Neural progenitor cell (in vitro differentiated cells): ENCODE measurements around the gene TM9SF2. TPM values are rescaled to one million over a fixed set of nuclear protein-coding genes. Genes with fewer than 3 reads are reported as not detected.
A peak's percentile ranks its signal among the peaks of the same experiment; 100 is the strongest.

Experiments used
- DNase-seq: peaks from one replicate; pipeline ENCODE4 v3.0.0-alpha.2; 2016; ENCODE audit warnings: low spot score
- H2AFZ ChIP-seq: fragments of 200-600 bp; sonication (generic); replicated peaks from 2 replicates; pipeline ENCODE4 v1.6.1; 2016; ENCODE audit warnings: antibody characterized with exemption
- H3F3A ChIP-seq: fragments of 200-600 bp; sonication (generic); 2 replicates; pipeline ENCODE4 v1.6.1; 2016; ENCODE audit warnings: antibody characterized with exemption, low read depth
- H3K27ac ChIP-seq: fragments of 200-600 bp; sonication (generic); 2 replicates; pipeline ENCODE4 v1.5.1; 2016; ENCODE audit warnings: mild to moderate bottlenecking
- H3K27me3 ChIP-seq: fragments of 200-600 bp; sonication (generic); 2 replicates; pipeline ENCODE4 v1.6.1; 2016; ENCODE audit warnings: mild to moderate bottlenecking, moderate library complexity
- H3K36me3 ChIP-seq: fragments of 200-600 bp; sonication (generic); 2 replicates; pipeline ENCODE4 v1.5.1; 2016
- H3K4me1 ChIP-seq: fragments of 200-600 bp; sonication (generic); 2 replicates; pipeline ENCODE4 v1.6.1; 2016; ENCODE audit warnings: mixed run types
- H3K4me2 ChIP-seq: fragments of 200-600 bp; sonication (generic); 2 replicates; pipeline ENCODE4 v1.6.1; 2016
- H3K4me3 ChIP-seq: fragments of 200-600 bp; sonication (generic); 2 replicates; pipeline ENCODE4 v1.5.1; 2016
- H3K79me2 ChIP-seq: fragments of 200-600 bp; sonication (generic); 2 replicates; pipeline ENCODE4 v1.6.1; 2016; ENCODE audit warnings: low read depth
- H3K9ac ChIP-seq: fragments of 200-600 bp; sonication (generic); 2 replicates; pipeline ENCODE4 v1.6.1; 2016
- H3K9me3 ChIP-seq: fragments of 200-600 bp; sonication (generic); 2 replicates; pipeline ENCODE4 v1.5.1; 2016; ENCODE audit warnings: low read depth
- H4K20me1 ChIP-seq: fragments of 200-600 bp; sonication (generic); 2 replicates; pipeline ENCODE4 v1.6.1; 2016; ENCODE audit warnings: low read depth
- H3K27ac Mint-ChIP-seq: 3 replicates; pipeline ENCODE4 v1.8.0; 2021; ENCODE audit warnings: mixed read lengths
- H3K27me3 Mint-ChIP-seq: 2 replicates; pipeline ENCODE4 v1.8.0; 2022; ENCODE audit warnings: low read depth, mild to moderate bottlenecking, inconsistent platforms, moderate library complexity, mixed read lengths; ENCODE audit not compliant: insufficient read depth
- H3K36me3 Mint-ChIP-seq: 3 replicates; pipeline ENCODE4 v1.8.0; 2021; ENCODE audit warnings: mixed read lengths
- H3K4me1 Mint-ChIP-seq: 3 replicates; pipeline ENCODE4 v1.8.0; 2021; ENCODE audit warnings: mixed read lengths
- H3K4me3 Mint-ChIP-seq: 3 replicates; pipeline ENCODE4 v1.8.0; 2021; ENCODE audit warnings: mild to moderate bottlenecking, moderate library complexity, mixed read lengths
- H3K9me3 Mint-ChIP-seq: 3 replicates; pipeline ENCODE4 v1.8.0; 2020; ENCODE audit warnings: mixed read lengths
- CTCF ChIP-seq: fragments of 200-600 bp; sonication (generic); IDR thresholded peaks from 2 replicates; pipeline ENCODE4 v1.5.1; 2017; ENCODE audit warnings: antibody characterized with exemption, mild to moderate bottlenecking
- EZH2 ChIP-seq: fragments of 200-600 bp; sonication (generic); IDR thresholded peaks from 2 replicates; pipeline ENCODE4 v1.6.1; 2017; ENCODE audit warnings: antibody characterized with exemption, mild to moderate bottlenecking, moderate library complexity
- EZH2phosphoT487 ChIP-seq: fragments of 200-600 bp; sonication (generic); IDR thresholded peaks from 2 replicates; pipeline ENCODE4 v1.6.1; 2017; ENCODE audit warnings: antibody characterized with exemption
- total RNA-seq: library from RNA; depleted of rRNA; stranded (reverse); fragments of >200 nt; gene quantifications from 2 replicates; pipeline ENCODE4 v1.2.3, GENCODE V29; 2015; ENCODE audit warnings: low replicate concordance

Gene TM9SF2
- total RNA-seq, 1 donor from 2014 or later = 128 TPM

DNA sequence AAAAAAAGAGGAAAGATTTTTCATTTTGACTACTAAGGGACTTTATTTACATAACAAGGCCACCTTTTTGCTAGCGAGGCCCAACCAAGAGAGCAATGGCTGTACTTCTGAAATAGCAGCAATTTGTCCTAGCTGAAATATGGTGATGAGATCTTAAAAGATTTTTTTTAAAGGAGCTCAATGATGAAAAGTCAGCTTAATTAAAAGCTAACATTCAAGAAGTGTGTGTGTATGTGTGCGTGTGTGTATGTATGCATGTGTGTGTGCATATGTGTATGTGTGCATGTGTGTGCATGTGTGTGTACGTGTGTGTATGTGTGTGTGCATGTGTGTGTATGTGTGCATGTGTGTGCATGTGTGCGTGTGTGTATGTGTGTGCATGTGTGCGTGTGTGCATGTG, 24.6 kb upstream of the TM9SF2 start:
- H3K4me1 ChIP-seq = no peaks in the 10 kb centered on the region
- H3K4me3 Mint-ChIP-seq = peak overlapping the region; percentile 29
- no peaks in the 10 kb centered on the region for H3K9me3 ChIP-seq
- H3K9me3 Mint-ChIP-seq = no peaks in the 10 kb centered on the region
- no peak overlapping the region for H3K4me2 ChIP-seq
- no peaks in the 10 kb centered on the region for H3K27me3 ChIP-seq
- H4K20me1 ChIP-seq = no peaks in the 10 kb centered on the region
- no peaks in the 10 kb centered on the region for H3K79me2 ChIP-seq
- no peak overlapping the region for H2AFZ ChIP-seq
- DNase-seq = no peak
- no peak overlapping the region for H3K9ac ChIP-seq
- H3K27ac Mint-ChIP-seq = no peak overlapping the region
- no peaks in the 10 kb centered on the region for H3K36me3 ChIP-seq
- no peak overlapping the region for H3K4me3 ChIP-seq
- no peak overlapping the region for H3K27ac ChIP-seq
- TF ChIP-seq CTCF (no peak), EZH2 (no peak), EZH2phosphoT487 (no peak)
- no peaks in the 10 kb centered on the region for H3K36me3 Mint-ChIP-seq
- peaks cover 9% of the 10 kb centered on the region for H3F3A ChIP-seq
- H3K27me3 Mint-ChIP-seq = peaks cover 5% of the 10 kb centered on the region
- peaks cover 2% of the 10 kb centered on the region for H3K4me1 Mint-ChIP-seq

- Mint-ChIP-seq H3K9me3 (no peaks in the 10 kb centered on the region), H3K27ac (no peak overlapping the region), H3K4me1 (no peaks in the 10 kb centered on the region), H3K4me3 (no peak overlapping the region), H3K36me3 (no peaks in the 10 kb centered on the region), H3K27me3 (peaks cover 5% of the 10 kb centered on the region)
- Histone ChIP-seq H3F3A (peaks cover 9% of the 10 kb centered on the region), H3K9me3 (no peaks in the 10 kb centered on the region), H3K27me3 (no peaks in the 10 kb centered on the region), H3K4me1 (no peaks in the 10 kb centered on the region), H3K4me3 (no peak overlapping the region), H3K9ac (no peak overlapping the region), H3K27ac (no peak overlapping the region), H4K20me1 (no peaks in the 10 kb centered on the region), H3K36me3 (no peaks in the 10 kb centered on the region), H3K79me2 (no peaks in the 10 kb centered on the region), H2AFZ (no peak overlapping the region), H3K4me2 (no peak overlapping the region)
- no peak for TF ChIP-seq EZH2phosphoT487
- no peak for TF ChIP-seq EZH2
- TF ChIP-seq CTCF = no peak
- no peak for DNase-seq
These were observed 23.8 kb upstream of the TM9SF2 start for GRCh38 chr13:99477493-99477892.

DNA sequence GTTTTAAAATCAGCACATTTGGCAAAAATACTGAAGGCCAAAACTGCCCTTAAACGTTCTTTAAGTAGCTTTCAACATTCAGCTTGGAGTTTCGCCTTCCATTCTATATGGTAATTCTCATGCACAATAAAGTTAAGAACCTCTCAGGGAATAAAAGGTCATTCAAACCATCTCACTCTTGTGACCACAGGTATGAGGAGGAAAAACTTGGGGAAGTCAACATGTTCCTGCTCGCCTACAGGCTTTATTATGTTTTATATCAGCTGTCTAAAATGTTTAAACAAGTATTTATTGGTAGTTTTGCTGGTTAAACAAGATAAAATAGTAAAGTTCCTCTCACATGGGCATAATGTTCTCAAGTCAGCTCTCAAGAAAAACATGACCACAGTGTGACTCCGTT, 19.9 kb upstream of the TM9SF2 start:
- H3K36me3 Mint-ChIP-seq = no peaks in the 10 kb centered on the region
- Histone ChIP-seq H3K9ac (no peak overlapping the region), H3K9me3 (no peaks in the 10 kb centered on the region), H3K4me3 (no peak overlapping the region), H3K4me2 (no peak overlapping the region), H3K36me3 (no peaks in the 10 kb centered on the region), H3K27me3 (no peaks in the 10 kb centered on the region), H3F3A (peaks cover 9% of the 10 kb centered on the region), H2AFZ (no peak overlapping the region), H3K4me1 (no peaks in the 10 kb centered on the region), H3K27ac (no peak overlapping the region), H3K79me2 (no peaks in the 10 kb centered on the region), H4K20me1 (no peaks in the 10 kb centered on the region)
- H3K27me3 Mint-ChIP-seq = peaks cover 6% of the 10 kb centered on the region
- TF ChIP-seq EZH2 = no peak
- TF ChIP-seq EZH2phosphoT487 = no peak
- no peak for TF ChIP-seq CTCF
- no peaks in the 10 kb centered on the region for H3K4me1 Mint-ChIP-seq
- H3K4me3 Mint-ChIP-seq = no peak overlapping the region
- DNase-seq = no peak
- H3K27ac Mint-ChIP-seq = no peak overlapping the region
- H3K9me3 Mint-ChIP-seq = no peaks in the 10 kb centered on the region

DNA sequence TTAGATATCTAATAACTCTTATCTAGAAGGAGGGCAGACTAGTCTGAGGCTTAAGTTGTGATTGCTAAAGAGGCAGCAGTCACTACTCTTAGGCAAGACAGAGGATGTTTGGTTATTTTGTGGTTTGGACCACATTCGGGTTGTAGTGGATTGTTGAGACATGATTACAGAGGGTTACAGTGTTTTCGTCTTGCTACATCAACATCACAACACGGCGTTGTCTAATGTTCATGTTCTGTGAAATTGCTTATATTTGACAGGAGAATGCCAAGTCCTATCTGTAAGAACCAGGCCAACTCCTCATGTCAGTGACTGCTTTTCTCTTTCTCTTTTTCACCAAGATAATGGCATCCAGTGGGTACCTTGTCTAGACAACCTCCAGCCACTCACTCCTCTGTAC, 16.8 kb upstream of the TM9SF2 start:
- no peaks in the 10 kb centered on the region for H3K9me3 Mint-ChIP-seq
- Histone ChIP-seq H3K4me1 (no peaks in the 10 kb centered on the region), H3K36me3 (no peaks in the 10 kb centered on the region), H3K4me3 (no peak overlapping the region), H3K27ac (no peak overlapping the region), H3K4me2 (no peak overlapping the region), H3F3A (no peaks in the 10 kb centered on the region), H2AFZ (no peak overlapping the region), H3K27me3 (no peaks in the 10 kb centered on the region), H3K9ac (no peak overlapping the region), H4K20me1 (no peaks in the 10 kb centered on the region), H3K9me3 (no peaks in the 10 kb centered on the region), H3K79me2 (no peaks in the 10 kb centered on the region)
- no peak overlapping the region for H3K4me3 Mint-ChIP-seq
- H3K36me3 Mint-ChIP-seq = no peaks in the 10 kb centered on the region
- H3K27me3 Mint-ChIP-seq = peaks cover 2% of the 10 kb centered on the region
- no peaks in the 10 kb centered on the region for H3K4me1 Mint-ChIP-seq
- TF ChIP-seq EZH2phosphoT487 = no peak
- no peak for TF ChIP-seq EZH2
- no peak for TF ChIP-seq CTCF
- no peak for DNase-seq
- no peak overlapping the region for H3K27ac Mint-ChIP-seq
